Measurements from ENCODE around the gene CACNA1C.

GRCh38 chr12:2678426-2678825 lies 625.6 kb downstream of the CACNA1C start:
- TF ChIP-seq CTCF (IDR thresholded peaks at IDR 0.05) (no peak), POLR2A (IDR thresholded peaks at IDR 0.05) (no peak), EP300 (IDR thresholded peaks at IDR 0.05) (no peak)

Data from tibial nerve (tissue), 4 donors.